Sigmoid colon (tissue), 7 donors: ENCODE measurements around the gene UBE2J1. TPM values are rescaled to one million over a fixed set of nuclear protein-coding genes. Genes with fewer than 3 reads are reported as not detected.

ENCODE experiments used
- DNase-seq: peaks from one replicate; pipeline ENCODE4 v3.0.0-alpha.2; 2019
- H3K27ac ChIP-seq, 4 donors: fragments of 200-600 bp; sonication (generic); one replicate each; pipeline ENCODE4 v1.5.1; 2016 to 2019; ENCODE audit warnings: mild to moderate bottlenecking in 1 of 4
- H3K27me3 ChIP-seq, 3 donors: fragments of 200-600 bp; sonication (generic); one replicate each; pipeline ENCODE4 v1.5.1; 2019; ENCODE audit warnings: mild to moderate bottlenecking in 1 of 3
- H3K36me3 ChIP-seq, 4 donors: fragments of 200-600 bp; sonication (generic); one replicate each; pipeline ENCODE4 v1.5.1; 2016 to 2019
- H3K4me1 ChIP-seq, 4 donors: fragments of 200-600 bp; sonication (generic); one replicate each; pipeline ENCODE4 v1.5.1; 2017 to 2019
- H3K4me3 ChIP-seq, 4 donors: fragments of 200-600 bp; sonication (generic); one replicate each; pipeline ENCODE4 v1.5.1; 2017 to 2019; ENCODE audit warnings: mild to moderate bottlenecking in 2 of 4, moderate library complexity in 1 of 4
- H3K9me3 ChIP-seq, 4 donors: fragments of 200-600 bp in 3 of 4; sonication (generic) in 3 of 4; one replicate each; pipeline versions ENCODE4 v1.5.1 to v1.6.1; 2013 to 2019
- CTCF ChIP-seq, 4 experiments: fragments of 450-650 bp in 3 of 4; fragments of 200-600 bp in 1 of 4; IDR thresholded peaks; one replicate each; pipeline ENCODE4 v1.5.1; 2016 to 2019; ENCODE audit warnings: antibody characterized with exemption in 4 of 4, mild to moderate bottlenecking in 3 of 4, moderate library complexity in 2 of 4
- EP300 ChIP-seq, 4 donors: sonication (generic); formaldehyde crosslinking; IDR thresholded peaks; one replicate each; pipeline ENCODE4 v1.6.1; 2017; ENCODE audit warnings: antibody characterized with exemption in 4 of 4
- POLR2A ChIP-seq, 2 donors: fragments of 450-650 bp; IDR thresholded peaks; one replicate each; pipeline ENCODE4 v1.6.1; 2016; ENCODE audit warnings: antibody characterized with exemption in 2 of 2, mild to moderate bottlenecking in 2 of 2, moderate library complexity in 2 of 2
- POLR2AphosphoS5 ChIP-seq, 4 donors: sonication (generic); formaldehyde crosslinking; IDR thresholded peaks; one replicate each; pipeline ENCODE4 v1.6.1; 2017; ENCODE audit warnings: antibody characterized with exemption in 4 of 4
- WGBS, 2 donors: extraction: QIAGEN DNeasy Blood & Tissue Kit; methylation state at CpG; one replicate each; pipeline ENCODE4 v1.1.7; 2013; 5-methylcytosine and 5-hydroxymethylcytosine counted together
- intact Hi-C: fragments of 100-400 bp; cut with DNase I; formaldehyde crosslinking; loops from one replicate; pipeline ENCODE4 v1.15.1; 2023
- polyA plus RNA-seq, 3 donors: library from polyadenylated mRNA; stranded (reverse); fragments of 200-250 nt; gene quantifications; one replicate each; pipeline ENCODE4 v1.2.3, GENCODE V29; 2013
- total RNA-seq, 4 donors: library from RNA; depleted of rRNA; stranded (reverse); fragments of >200 nt; gene quantifications; one replicate each; pipeline ENCODE4 v1.1.0, GENCODE V29; 2016
- donor health status: healthy with polysubstance abuse.
- donor health status: Bipolar disorder and iron deficiency.
- donor health status: healthy.

UBE2J1 gene
- total and polyA plus RNA-seq, 7 donors = 29.5 to 50.4 (median 34.3) TPM

- Histone ChIP-seq H3K4me1 (no peaks in the 10 kb centered on the region), H3K4me3 (no peak overlapping the region), H3K27me3 (no peaks in the 10 kb centered on the region), H3K9me3 (no peaks in the 10 kb centered on the region), H3K27ac (no peak overlapping the region), H3K36me3 (no peaks in the 10 kb centered on the region)
- WGBS, 2 donors = 93 to 94% methylated on average over 1 of the region's 1 CpG
- DNase-seq = no peak
- intact Hi-C loops = no loop called here
- TF ChIP-seq CTCF (IDR thresholded peaks at IDR 0.05) = no peak
- TF ChIP-seq POLR2A (IDR thresholded peaks at IDR 0.05) = no peak
- no peak for TF ChIP-seq EP300 (IDR thresholded peaks at IDR 0.05)
- TF ChIP-seq POLR2AphosphoS5 (IDR thresholded peaks at IDR 0.05) = no peak
Observed at GRCh38 chr6:89393659-89394058, 41.1 kb upstream of the UBE2J1 start.

DNA sequence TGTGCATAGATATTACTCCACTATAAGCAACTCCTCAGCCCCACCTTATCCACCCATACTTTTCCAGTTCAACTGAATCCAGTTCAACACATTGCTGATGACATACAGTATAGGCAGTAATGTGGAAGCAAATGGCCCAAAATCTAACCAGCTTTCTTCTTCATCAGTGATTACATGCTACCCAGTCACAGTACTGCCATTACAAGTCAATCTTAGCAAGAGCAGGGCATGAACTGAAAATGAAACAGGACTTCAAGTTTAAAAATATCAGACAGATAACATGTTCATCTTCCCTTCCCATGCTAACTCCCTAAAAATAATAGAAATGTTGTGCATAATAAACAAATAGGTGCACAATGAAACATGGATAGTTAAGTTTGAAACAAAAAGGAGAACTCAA is 40.3 kb upstream of the UBE2J1 start:
- intact Hi-C loops = no loop called here
- no peak for DNase-seq
- TF ChIP-seq CTCF (IDR thresholded peaks at IDR 0.05) (no peak), POLR2AphosphoS5 (IDR thresholded peaks at IDR 0.05) (no peak), EP300 (IDR thresholded peaks at IDR 0.05) (no peak), POLR2A (IDR thresholded peaks at IDR 0.05) (no peak)

GRCh38 chr6:89388846-89389245 is 36.3 kb upstream of the UBE2J1 start:
- Histone ChIP-seq H3K9me3 (no peaks in the 10 kb centered on the region), H3K27ac (no peak overlapping the region), H3K4me1 (peaks cover 0 to 12% (median 9%) of the 10 kb centered on the region in 4 donors), H3K36me3 (no peaks in the 10 kb centered on the region), H3K27me3 (no peaks in the 10 kb centered on the region), H3K4me3 (no peak overlapping the region)
- TF ChIP-seq POLR2AphosphoS5 (IDR thresholded peaks at IDR 0.05) (no peak), POLR2A (IDR thresholded peaks at IDR 0.05) (no peak), CTCF (IDR thresholded peaks at IDR 0.05) (no peak), EP300 (IDR thresholded peaks at IDR 0.05) (no peak)
- intact Hi-C loops = no loop called here
- no peak for DNase-seq
- WGBS, 2 donors = 94% methylated on average over 6 of the region's 6 CpGs

More for the DNA sequence above, 40.3 kb upstream of the UBE2J1 start:
- H3K27ac ChIP-seq = no peak overlapping the region
- H3K9me3 ChIP-seq = no peaks in the 10 kb centered on the region
- no peaks in the 10 kb centered on the region for H3K4me1 ChIP-seq
- H3K27me3 ChIP-seq = no peaks in the 10 kb centered on the region
- H3K36me3 ChIP-seq = no peaks in the 10 kb centered on the region
- no peak overlapping the region for H3K4me3 ChIP-seq

- H3K9me3 ChIP-seq = no peaks in the 10 kb centered on the region
- WGBS, 2 donors = 87 to 94% methylated on average over 9 of the region's 9 CpGs
- no peak overlapping the region for H3K4me3 ChIP-seq
- no peaks in the 10 kb centered on the region for H3K27me3 ChIP-seq
- DNase-seq = no peak
- TF ChIP-seq POLR2AphosphoS5 (IDR thresholded peaks at IDR 0.05) (no peak), CTCF (IDR thresholded peaks at IDR 0.05) (no peak), EP300 (IDR thresholded peaks at IDR 0.05) (no peak), POLR2A (IDR thresholded peaks at IDR 0.05) (no peak)
- no peak overlapping the region for H3K27ac ChIP-seq
- H3K36me3 ChIP-seq = no peaks in the 10 kb centered on the region
- peaks cover 0 to 12% (median 9%) of the 10 kb centered on the region in 4 donors for H3K4me1 ChIP-seq
- intact Hi-C loops = no loop called here
Observed at GRCh38 chr6:89387516-89388201, 35.1 kb upstream of the UBE2J1 start.
